ENCODE results near the gene ABHD17C.

ABHD17C gene

DNA sequence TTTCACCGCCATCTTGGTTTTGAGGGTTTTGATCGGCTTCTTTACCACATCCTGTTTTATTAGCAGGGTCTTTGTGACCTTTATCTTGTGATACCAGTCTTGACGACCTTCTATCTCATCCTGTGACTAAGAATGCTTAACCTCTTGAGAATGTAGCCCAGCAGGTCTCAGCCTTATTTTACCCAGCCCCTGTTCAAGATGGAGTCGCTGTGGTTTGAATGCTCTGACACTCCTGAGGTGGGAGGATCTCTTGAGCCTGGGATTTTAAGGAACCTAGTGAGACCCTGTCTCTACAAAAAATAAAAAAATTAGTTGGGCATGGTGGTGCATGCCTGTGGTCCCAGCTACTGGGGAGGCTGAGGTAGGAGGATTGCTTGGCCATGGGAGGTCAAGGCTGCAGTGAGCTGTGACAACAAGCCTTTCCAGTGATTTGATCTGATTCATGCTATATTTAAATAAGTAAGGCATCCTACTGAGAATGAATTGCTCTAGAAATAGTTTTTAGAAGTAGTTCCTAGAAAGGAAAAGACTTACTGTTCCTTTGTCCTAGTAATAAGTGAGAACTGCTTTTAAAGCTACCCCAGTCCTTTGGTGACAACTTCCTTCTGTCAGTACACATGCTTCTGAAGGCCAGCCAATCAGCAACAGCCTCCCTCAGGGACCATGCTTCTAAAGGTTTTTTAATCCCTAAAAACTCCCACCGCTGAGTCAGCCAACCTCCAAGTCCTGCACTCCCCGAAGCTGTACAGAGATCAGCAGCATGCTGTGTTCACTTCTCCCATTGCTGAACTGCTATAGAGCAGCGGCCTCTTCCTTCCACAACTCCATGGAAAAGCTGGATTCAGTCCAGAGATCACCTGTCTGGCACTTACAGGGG is 75.0 kb downstream of the ABHD17C start:
- TF ChIP-seq CTCF (IDR thresholded peaks at IDR 0.05; ENCODE audit: extremely low read depth, insufficient read depth, missing control alignments), result no peak
- no peak for DNase-seq (ENCODE audit: low spot score)
- in situ Hi-C loops (cut with MboI; ENCODE audit: low pct_unique_long_range_greater_than_20kb, low sequenced_read_pairs, unreplicated experiment), result loop anchor here (10.0 kb wide), 1 partner anchor 315 kb away; no protein-coding TSS in a partner anchor

DNA sequence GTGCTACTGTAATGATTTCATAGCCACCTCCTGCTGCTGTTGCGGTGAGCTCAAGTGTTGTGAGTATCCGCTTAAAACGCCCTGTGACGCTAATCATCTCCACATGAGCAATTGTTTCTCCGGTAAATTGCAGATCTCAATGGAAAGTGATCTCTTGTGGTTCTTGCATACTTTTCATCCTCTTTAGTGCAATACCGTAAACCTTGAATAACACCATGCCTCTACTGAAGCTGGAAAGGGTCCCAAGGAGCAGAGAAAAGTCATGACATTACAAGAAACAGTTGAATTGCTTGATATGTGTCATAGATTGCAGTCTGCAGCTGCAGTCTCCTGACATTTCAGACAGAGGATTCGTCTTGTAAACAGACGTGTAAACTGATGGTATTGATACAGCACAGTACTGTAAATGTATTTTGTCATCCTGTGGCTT is 78.0 kb downstream of the ABHD17C start:
- no peak for DNase-seq (ENCODE audit: low spot score)
- in situ Hi-C loops (cut with MboI; ENCODE audit: low pct_unique_long_range_greater_than_20kb, low sequenced_read_pairs, unreplicated experiment), result no loop called here
- TF ChIP-seq CTCF (IDR thresholded peaks at IDR 0.05; ENCODE audit: extremely low read depth, insufficient read depth, missing control alignments), result no peak

GRCh38 chr15:80773792-80774352 is 78.8 kb downstream of the ABHD17C start:
- TF ChIP-seq CTCF (IDR thresholded peaks at IDR 0.05; ENCODE audit: extremely low read depth, insufficient read depth, missing control alignments), result no peak
- in situ Hi-C loops (cut with MboI; ENCODE audit: low pct_unique_long_range_greater_than_20kb, low sequenced_read_pairs, unreplicated experiment), result no loop called here
- no peak for DNase-seq (ENCODE audit: low spot score)

DNA sequence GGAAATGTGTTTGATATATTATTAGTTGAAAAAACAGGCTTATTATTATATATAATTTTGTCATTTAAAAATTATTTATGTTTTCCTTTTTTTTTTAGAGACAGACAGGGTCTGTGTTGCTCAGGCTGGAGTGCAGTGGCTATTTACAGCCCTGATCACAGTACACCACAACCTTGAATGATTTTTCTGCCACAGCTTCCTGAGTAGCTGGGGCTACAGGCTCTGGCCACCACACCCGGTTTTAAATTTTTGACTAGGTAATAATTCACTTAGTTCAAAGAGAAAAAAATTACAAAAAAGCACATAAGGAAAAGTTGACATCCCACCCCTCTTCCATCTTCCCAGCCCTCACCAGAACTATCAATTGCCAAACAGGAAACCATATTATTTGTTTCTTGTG is 79.4 kb downstream of the ABHD17C start:
- in situ Hi-C loops (cut with MboI; ENCODE audit: low pct_unique_long_range_greater_than_20kb, low sequenced_read_pairs, unreplicated experiment), result no loop called here
- no peak for TF ChIP-seq CTCF (IDR thresholded peaks at IDR 0.05; ENCODE audit: extremely low read depth, insufficient read depth, missing control alignments)
- DNase-seq (ENCODE audit: low spot score), result no peak

- no peak for TF ChIP-seq CTCF (IDR thresholded peaks at IDR 0.05; ENCODE audit: extremely low read depth, insufficient read depth, missing control alignments)
- in situ Hi-C loops (cut with MboI; ENCODE audit: low pct_unique_long_range_greater_than_20kb, low sequenced_read_pairs, unreplicated experiment), result no loop called here
- no peak for DNase-seq (ENCODE audit: low spot score)
Observed at GRCh38 chr15:80775338-80775737, 80.2 kb downstream of the ABHD17C start.

- in situ Hi-C loops (cut with MboI; ENCODE audit: low pct_unique_long_range_greater_than_20kb, low sequenced_read_pairs, unreplicated experiment), result no loop called here
- DNase-seq (ENCODE audit: low spot score), result peak; percentile 84
- TF ChIP-seq CTCF (IDR thresholded peaks at IDR 0.05; ENCODE audit: extremely low read depth, insufficient read depth, missing control alignments), result peak; percentile 87
Observed at GRCh38 chr15:80776420-80777045, 81.4 kb downstream of the ABHD17C start.
